Measurements from ENCODE around the gene PLEKHN1. TPM values are rescaled to one million over a fixed set of nuclear protein-coding genes. Genes with fewer than 3 reads are reported as not detected.

The PLEKHN1 gene
- total and polyA plus RNA-seq, 2 donors (not counting 3 experiments of a cell fraction or from before 2014, with no cell fraction given), result 0.29 to 0.88 TPM

GRCh38 chr1:927748-928147 lies 38.5 kb upstream of the PLEKHN1 start:
- no peaks in the 10 kb centered on the region for H3K9me1 ChIP-seq (replicated peaks; ENCODE audit: control insufficient read depth, extremely low read depth, insufficient read depth, low read length)
- dilution Hi-C loops (cut with MboI; ENCODE audit: extremely low pct_ligation_motif_present, low sequenced_read_pairs) (no loop called here), intact Hi-C loops (cut with micrococcal nuclease) (no loop called here)
- H3K79me2 ChIP-seq (ENCODE audit: control insufficient read depth, insufficient read depth, low read length), result no peaks in the 10 kb centered on the region
- H3K27ac ChIP-seq (ENCODE audit: insufficient read depth, low read depth, low read length), result no peak overlapping the region
- no peak overlapping the region for H2AFZ ChIP-seq (ENCODE audit: low read depth, low read length)
- H3K4me2 ChIP-seq (ENCODE audit: insufficient read depth, low read length), result no peak overlapping the region
- no peaks in the 10 kb centered on the region for H4K20me1 ChIP-seq (replicated peaks; ENCODE audit: control insufficient read depth, extremely low read depth, insufficient read depth, low read length)
- H3K36me3 ChIP-seq (ENCODE audit: control insufficient read depth in 2 of 2, extremely low read depth in 1 of 2, insufficient read depth in 2 of 2, low read length in 2 of 2), result no peaks in the 10 kb centered on the region
- no TSS peak for BruUV-seq (replicated peaks)
- FAIRE-seq, result no peak
- no peaks in the 10 kb centered on the region for H3K4me1 ChIP-seq (ENCODE audit: control insufficient read depth, extremely low read depth, insufficient read depth, low read length)
- CTCF ChIA-PET, result interaction anchor here (1.4 to 2.9 kb wide), 2 partner anchors 11 to 58 kb away, joined by 3 to 13 read pairs; no protein-coding TSS in a partner anchor
- H3K27me3 ChIP-seq (ENCODE audit: control insufficient read depth in 2 of 2, insufficient read depth in 2 of 2, low read length in 2 of 2), result peaks cover 17 to 27% of the 10 kb centered on the region in 2 experiments
- no peak overlapping the region for H3K9ac ChIP-seq (replicated peaks; ENCODE audit: extremely low read depth, insufficient read depth, low read length)
- DNase-seq (ENCODE audit: low read depth, low spot score), result no peak
- POLR2A ChIA-PET, result no interaction called here
- H3K4me3 ChIP-seq (replicated peaks in 1 of 3; ENCODE audit: insufficient read depth in 1 of 3, low read depth in 1 of 3, low read length in 3 of 3), result no peak overlapping the region
- no peak for TF ChIP-seq JUN (IDR thresholded peaks at IDR 0.05; ENCODE audit: borderline replicate concordance, insufficient read depth, insufficient read length, low read depth)
- TF ChIP-seq EZH2 (IDR thresholded peaks at IDR 0.05; ENCODE audit: borderline replicate concordance, low read depth, low read length, severe bottlenecking), result no peak
- no peak for TF ChIP-seq FOS (IDR thresholded peaks at IDR 0.05; ENCODE audit: borderline replicate concordance, insufficient read depth, low read length)
- TF ChIP-seq POLR2AphosphoS5 (IDR thresholded peaks at IDR 0.05; ENCODE audit: insufficient read depth, low read depth, low read length), result no peak
- TF ChIP-seq GATA2 (IDR thresholded peaks at IDR 0.05; ENCODE audit: insufficient read depth, insufficient read length, low read depth, low read length), result no peak
- TF ChIP-seq POLR2A (IDR thresholded peaks at IDR 0.05; ENCODE audit: low read depth, low read length), result no peak
- no peak for TF ChIP-seq MAX (IDR thresholded peaks at IDR 0.05; ENCODE audit: insufficient read depth, insufficient read length)
- no peaks in the 10 kb centered on the region for H3K9me3 ChIP-seq (replicated peaks; ENCODE audit: control insufficient read depth, insufficient read depth, low read length)

All from endothelial cell of umbilical vein (primary cell).